Panc1 (cell line): ENCODE data around the gene RYR3. TPM values are rescaled to one million over a fixed set of nuclear protein-coding genes. Genes with fewer than 3 reads are reported as not detected.

Experiments used
- ATAC-seq: fragments of 200-7000 bp; cut with Tn5 transposase; 2 replicates; pipeline ENCODE4 v1.9.1; 2020; ENCODE audit warnings: mild to moderate bottlenecking, moderate library complexity
- BruUV-seq: library from RNA; stranded (reverse); fragments of 400-500 nt; replicated peaks from 2 replicates; lab custom pipeline; 2021; lab: Mats Ljungman, UMichigan
- CTCF ChIA-PET: fragments of 300-600 bp; sonication (Branson Sonifier 250); formaldehyde crosslinking; loops from one replicate; lab custom pipeline; 2022; ENCODE audit warnings: antibody characterized with exemption; lab: Charles Lee
- POLR2A ChIA-PET: fragments of 300-600 bp; sonication (Branson Sonifier 250); formaldehyde crosslinking; loops from one replicate; lab custom pipeline; 2022; ENCODE audit warnings: antibody characterized with exemption; lab: Charles Lee
- DNase-seq: peaks from one replicate; pipeline ENCODE4 v3.0.0-alpha.2; 2010; ENCODE audit warnings: low read depth, low spot score
- H3K27ac ChIP-seq: 2 replicates; pipeline ENCODE4 v1.5.1; 2011; ENCODE audit warnings: mild to moderate bottlenecking, low read length, inconsistent platforms
- H3K27me3 ChIP-seq: fragments of 200-500 bp; sonication (Bioruptor generic); 2 replicates; pipeline ENCODE4 v1.6.0; 2014; ENCODE audit warnings: low read length, inconsistent platforms; ENCODE audit not compliant: control insufficient read depth, insufficient read depth
- H3K36me3 ChIP-seq: fragments of 200-500 bp; sonication (Bioruptor generic); 2 replicates; pipeline ENCODE4 v1.5.1; 2014; ENCODE audit warnings: inconsistent platforms, mild to moderate bottlenecking, low read length, moderate library complexity; ENCODE audit not compliant: control insufficient read depth, insufficient read depth
- H3K4me1 ChIP-seq: 2 replicates; pipeline ENCODE4 v1.5.1; 2011; ENCODE audit warnings: inconsistent platforms, mild to moderate bottlenecking, low read length, moderate library complexity; ENCODE audit not compliant: control insufficient read depth, insufficient read depth
- H3K4me3 ChIP-seq, 2 experiments: 2 replicates each; pipeline ENCODE4 v1.5.1; 2011 to 2012; ENCODE audit warnings: low read depth in 2 of 2, low read length in 2 of 2, mild to moderate bottlenecking in 2 of 2, inconsistent platforms in 1 of 2, moderate library complexity in 1 of 2
- H3K9me3 ChIP-seq: fragments of 200-500 bp; sonication (Bioruptor generic); 2 replicates; pipeline ENCODE4 v1.5.1; 2014; ENCODE audit warnings: low read depth, mild to moderate bottlenecking, inconsistent platforms, low read length, moderate library complexity; ENCODE audit not compliant: control insufficient read depth, insufficient read depth
- CTCF ChIP-seq: fragments of 450-650 bp; IDR thresholded peaks from 2 replicates; pipeline ENCODE4 v1.5.1; 2017; ENCODE audit warnings: mild to moderate bottlenecking
- POLR2AphosphoS5 ChIP-seq: IDR thresholded peaks from 2 replicates; pipeline ENCODE4 v1.6.1; 2012; ENCODE audit warnings: mild to moderate bottlenecking, low read depth, low read length, moderate library complexity
- REST ChIP-seq, 2 experiments: IDR thresholded peaks; 2 replicates each; pipeline ENCODE4 v1.6.1; 2011 to 2012; ENCODE audit warnings: low read depth in 2 of 2, control low read depth in 1 of 2, low read length in 1 of 2, mild to moderate bottlenecking in 1 of 2, moderate library complexity in 1 of 2; ENCODE audit not compliant: insufficient read depth in 1 of 2
- SIN3A ChIP-seq: IDR thresholded peaks from 2 replicates; pipeline ENCODE4 v1.6.1; 2012; ENCODE audit warnings: low read depth, mild to moderate bottlenecking, low read length, moderate library complexity, borderline replicate concordance; ENCODE audit not compliant: insufficient read depth
- TCF7L2 ChIP-seq: IDR thresholded peaks from 2 replicates; pipeline ENCODE4 v1.6.1; 2011; ENCODE audit warnings: mild to moderate bottlenecking, low read depth, low read length, inconsistent platforms
- in situ Hi-C: cut with HindIII; loops from 2 replicates; pipeline ENCODE4 v1.10.0; 2016; ENCODE audit warnings: low sequenced_read_pairs, low pct_unique_long_range_greater_than_20kb
- intact Hi-C: fragments of 100-400 bp; cut with micrococcal nuclease; formaldehyde crosslinking; loops from one replicate; pipeline ENCODE4 v1.10.0; 2022; ENCODE audit not compliant: unreplicated experiment
- total RNA-seq: library from RNA; stranded (reverse); gene quantifications from one replicate; pipeline ENCODE4 v1.2.1, GENCODE V29; 2021; ENCODE audit not compliant: unreplicated experiment

The RYR3 gene
- total RNA-seq, 1 experiment from 2014 or later, result not detected

- intact Hi-C loops, result no loop called here
- ChIA-PET POLR2A (no interaction called here), CTCF (no interaction called here)
- BruUV-seq, result no TSS peak
- Histone ChIP-seq H3K9me3 (no peaks in the 10 kb centered on the region), H3K27ac (no peak overlapping the region), H3K27me3 (0 out of 2 replicates have a peak, but pooled peaks cover 8% of the 10 kb centered on the region), H3K4me1 (no peaks in the 10 kb centered on the region), H3K36me3 (no peaks in the 10 kb centered on the region), H3K4me3 (no peak overlapping the region)
- DNase-seq (no peak), ATAC-seq (no peak)
- in situ Hi-C loops, result no loop called here
- TF ChIP-seq SIN3A (no peak), POLR2AphosphoS5 (no peak), CTCF (no peak), TCF7L2 (no peak), REST (IDR thresholded peaks at IDR 0.05; ENCODE audit: insufficient read depth in 1 of 2, low read depth in 2 of 2, low read length in 1 of 2) (no peak)
Observed at GRCh38 chr15:33425142-33425541, 114.4 kb downstream of the RYR3 start.

GRCh38 chr15:33430577-33430976, 119.8 kb downstream of the RYR3 start:
- ATAC-seq, result no peak
- intact Hi-C loops, result no loop called here
- TF ChIP-seq CTCF (no peak), SIN3A (no peak), TCF7L2 (no peak), REST (IDR thresholded peaks at IDR 0.05; ENCODE audit: insufficient read depth in 1 of 2, low read depth in 2 of 2, low read length in 1 of 2) (no peak), POLR2AphosphoS5 (no peak)

More at GRCh38 chr15:33430577-33430976, 119.8 kb downstream of the RYR3 start:
- CTCF ChIA-PET, result no interaction called here
- Histone ChIP-seq H3K27me3 (0 out of 2 replicates have a peak, but pooled peaks cover 3% of the 10 kb centered on the region), H3K9me3 (no peaks in the 10 kb centered on the region), H3K27ac (no peak overlapping the region), H3K4me1 (no peaks in the 10 kb centered on the region), H3K36me3 (no peaks in the 10 kb centered on the region), H3K4me3 (no peak overlapping the region)
- POLR2A ChIA-PET, result no interaction called here
- in situ Hi-C loops, result no loop called here
- DNase-seq, result no peak
- BruUV-seq, result no TSS peak
